ENCODE data around the gene BAIAP2L2. TPM values are rescaled to one million over a fixed set of nuclear protein-coding genes. Genes with fewer than 3 reads are reported as not detected.

Gene BAIAP2L2
- total and polyA plus RNA-seq, 10 of the 15 experiments (the other 5 are each of a cell fraction or from before 2014, with no cell fraction given), result 0.08 to 0.38 (median 0.14) TPM; not detected in 6

DNA sequence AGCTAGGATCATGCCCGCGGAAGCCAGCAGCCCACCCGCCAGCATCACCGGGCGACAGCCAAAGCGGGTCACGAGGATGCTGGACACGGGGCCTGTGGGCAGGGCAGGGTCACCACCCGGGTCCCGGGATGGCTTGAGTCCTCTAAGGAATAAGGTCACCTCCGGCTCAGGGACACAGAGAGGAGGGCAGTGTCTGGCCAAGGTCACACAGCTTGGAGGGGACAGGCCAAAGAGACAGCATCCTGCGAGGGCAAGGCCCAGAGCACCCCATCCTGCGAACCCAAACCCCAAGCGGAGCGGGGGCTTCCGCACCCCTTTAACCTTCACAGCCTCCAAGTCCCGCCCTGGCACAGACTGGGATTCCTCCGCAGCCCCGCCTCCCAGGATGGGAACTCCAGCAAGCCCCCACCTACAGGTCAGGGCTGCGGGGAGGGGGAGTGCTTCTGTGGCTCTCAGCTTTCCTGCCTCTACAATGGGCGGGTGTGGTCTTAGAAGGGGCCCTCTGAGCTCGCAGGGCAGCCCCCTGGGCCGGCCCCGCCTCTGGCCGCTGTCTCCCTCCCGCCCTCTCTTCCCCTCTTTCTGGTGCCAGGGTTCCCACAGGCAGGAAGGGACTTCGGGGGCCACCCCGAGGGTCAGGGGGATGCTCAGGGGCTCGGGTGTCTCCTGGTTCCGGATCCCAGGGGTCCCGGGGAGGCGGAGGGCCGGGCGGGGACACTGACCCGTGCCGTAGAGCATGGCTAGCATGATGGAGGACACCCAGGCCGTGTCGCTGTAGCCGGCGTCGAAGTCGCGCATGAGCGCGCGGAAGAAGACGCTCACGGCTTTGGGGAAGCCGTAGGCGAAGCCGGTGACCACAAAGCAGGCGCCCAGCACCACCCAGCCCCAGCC lies 28.3 kb downstream of the BAIAP2L2 start:
- Histone ChIP-seq H3K79me2 (ENCODE audit: control insufficient read depth, insufficient read depth, low read length) (no peaks in the 10 kb centered on the region), H4K20me1 (ENCODE audit: control insufficient read depth, insufficient read depth) (no peaks in the 10 kb centered on the region), H3K27me3 (replicated peaks in 1 of 2; ENCODE audit: control insufficient read depth in 2 of 2, insufficient read depth in 2 of 2, low read length in 1 of 2) (peaks cover 8 to 9% of the 10 kb centered on the region in 2 experiments; a peak in 3 of 4 replicates), H2AFZ (ENCODE audit: control insufficient read depth, low read depth, low read length) (no peak overlapping the region; the same call in 1 of the 2 replicates), H3K36me3 (ENCODE audit: control insufficient read depth in 2 of 2, insufficient read depth in 2 of 2, low read length in 1 of 2) (no peaks in the 10 kb centered on the region), H3K9ac (ENCODE audit: control insufficient read depth, insufficient read depth, low read length) (no peak overlapping the region), H3K4me3 (no peak overlapping the region), H3K4me2 (ENCODE audit: control insufficient read depth, insufficient read depth) (0 out of 2 replicates have a peak overlapping the region, but pooled peaks have one; percentile 9), H3K27ac (ENCODE audit: control insufficient read depth, insufficient read depth) (no peak overlapping the region), H3K9me3 (replicated peaks; ENCODE audit: control insufficient read depth, insufficient read depth, low read length) (no peaks in the 10 kb centered on the region), H3K4me1 (ENCODE audit: control insufficient read depth, insufficient read depth, low read length) (no peaks in the 10 kb centered on the region)
- in situ Hi-C loops (cut with MboI) (no loop called here), intact Hi-C loops (cut with micrococcal nuclease; ENCODE audit: unreplicated experiment) (no loop called here)
- ATAC-seq, result peak; percentile 42
- no peak for FAIRE-seq
- CTCF ChIA-PET, result interaction anchor here (0.5 to 0.6 kb wide), 2 partner anchors 16 to 31 kb away, joined by 3 read pairs; no protein-coding TSS in a partner anchor
- SMC1A ChIA-PET (ENCODE audit: uncharacterized antibody, unreplicated experiment), result no interaction called here
- BruUV-seq (replicated peaks), result no TSS peak
- TF ChIP-seq BHLHE40 (IDR thresholded peaks at IDR 0.05; ENCODE audit: borderline replicate concordance in 1 of 2, low read depth in 2 of 2, low read length in 1 of 2), result peak in 1 of 2 experiments; percentile 12; a peak in 1 of 4 replicates
- no peak for TF ChIP-seq RELA (IDR thresholded peaks at IDR 0.05; ENCODE audit: borderline replicate concordance, partially characterized antibody)
- peak; percentile 40 for TF ChIP-seq RUNX3 (IDR thresholded peaks at IDR 0.05; ENCODE audit: low read length)
- TF ChIP-seq PAX5 (IDR thresholded peaks at IDR 0.05; ENCODE audit: borderline replicate concordance, low read depth, low read length), result 0 out of 2 replicates have a peak, but pooled peaks have one; percentile 35
- TF ChIP-seq TAF1 (IDR thresholded peaks at IDR 0.05; ENCODE audit: borderline replicate concordance, low read depth, low read length), result no peak
- TF ChIP-seq RBBP5 (conservative IDR thresholded peaks at IDR 0.05), result no peak
- no peak for TF ChIP-seq IRF4 (IDR thresholded peaks at IDR 0.05; ENCODE audit: low read depth, low read length)
- TF ChIP-seq CHD1 (IDR thresholded peaks at IDR 0.05; ENCODE audit: low read depth, low read length), result no peak
- 23% methylated on average over 31 of the region's 52 CpGs for WGBS (ENCODE audit: insufficient coverage, insufficient replicate concordance, low lambda C conversion rate, missing lambda C conversion rate)
- POLR2A ChIA-PET, result interaction anchor here (0.5 kb wide), 1 partner anchor 123 kb away, joined by 4 read pairs; no protein-coding TSS in a partner anchor
- DNase-seq (ENCODE audit: low read depth, low spot score), result no peak
- RAD21 ChIA-PET (ENCODE audit: unreplicated experiment), result no interaction called here

Data from GM12878 (cell line).